ENCODE data around the gene XAGE3. TPM values are rescaled to one million over a fixed set of nuclear protein-coding genes. Genes with fewer than 3 reads are reported as not detected.

Gene XAGE3
- total RNA-seq, 4 donors from 2014 or later, result not detected

DNA sequence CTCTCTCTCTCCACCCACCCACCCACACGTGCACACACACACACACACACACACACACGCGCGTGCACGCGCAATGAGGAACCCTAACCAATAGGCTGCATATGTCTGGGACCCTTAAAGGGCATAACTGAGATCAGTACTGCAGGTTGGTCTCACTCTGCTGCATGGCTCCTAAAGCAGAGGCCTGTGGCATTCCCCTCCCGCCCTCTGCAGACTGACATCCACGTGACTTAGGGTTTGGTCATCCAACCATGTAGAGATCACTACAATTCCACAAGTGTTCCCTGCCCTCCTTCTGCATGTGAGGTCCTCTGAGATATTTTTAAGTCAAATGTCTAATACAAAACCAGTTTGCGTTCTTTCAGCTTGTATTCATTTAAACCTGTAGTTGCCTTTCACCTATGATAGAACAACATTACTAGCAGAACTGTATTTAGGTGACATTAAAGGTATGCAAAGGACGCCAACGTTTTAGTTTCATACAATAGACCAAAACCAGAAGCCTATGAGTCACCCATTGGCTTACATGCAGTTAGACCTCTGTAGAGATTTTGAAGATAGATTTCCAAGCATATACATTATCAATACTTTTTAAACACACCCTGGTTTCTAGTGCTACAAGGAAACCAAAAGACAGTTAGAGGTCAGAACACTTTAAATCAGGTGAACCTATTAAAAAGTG lies 46.7 kb downstream of the XAGE3 start:
- no peaks in the 10 kb centered on the region for H3K9me3 ChIP-seq
- no peaks in the 10 kb centered on the region for H3K27me3 ChIP-seq
- DNase-seq (ENCODE audit: extremely low spot score), result no peak
- no peaks in the 10 kb centered on the region for H3K36me3 ChIP-seq
- 77% methylated on average over 11 of the region's 11 CpGs for WGBS
- H3K4me1 ChIP-seq, result no peaks in the 10 kb centered on the region
- TF ChIP-seq CTCF (IDR thresholded peaks at IDR 0.05) (no peak), POLR2A (IDR thresholded peaks at IDR 0.05; ENCODE audit: low read depth) (no peak), EP300 (IDR thresholded peaks at IDR 0.05) (no peak), POLR2AphosphoS5 (IDR thresholded peaks at IDR 0.05) (no peak)
- no peak overlapping the region for H3K27ac ChIP-seq (replicated peaks in 1 of 4)
- H3K4me3 ChIP-seq, result no peak overlapping the region
- intact Hi-C loops (cut with DNase I), result no loop called here

- Histone ChIP-seq H3K4me3 (no peak overlapping the region), H3K27ac (replicated peaks in 1 of 4) (no peak overlapping the region), H3K4me1 (no peaks in the 10 kb centered on the region), H3K9me3 (no peaks in the 10 kb centered on the region), H3K27me3 (no peaks in the 10 kb centered on the region), H3K36me3 (no peaks in the 10 kb centered on the region)
- 78% methylated on average over 4 of the region's 4 CpGs for WGBS
- intact Hi-C loops (cut with DNase I), result no loop called here
- TF ChIP-seq POLR2A (IDR thresholded peaks at IDR 0.05; ENCODE audit: low read depth) (no peak), POLR2AphosphoS5 (IDR thresholded peaks at IDR 0.05) (no peak), EP300 (IDR thresholded peaks at IDR 0.05) (no peak), CTCF (IDR thresholded peaks at IDR 0.05) (no peak)
- no peak for DNase-seq (ENCODE audit: extremely low spot score)
Measured at GRCh38 chrX:52819788-52820187, 48.1 kb downstream of the XAGE3 start.

Other genes starting within 250 kb of the XAGE3 start
- not detected for gene SSX7, start 213.2 kb downstream of the XAGE3 start, total RNA-seq
- not detected for gene SSX2, start 160.9 kb downstream of the XAGE3 start, total RNA-seq
- not detected for gene SSX2B, start 116.8 kb downstream of the XAGE3 start, total RNA-seq
- gene SPANXN5, start 70.7 kb downstream of the XAGE3 start, total RNA-seq, result not detected
- gene XAGE5, start 56.8 kb downstream of the XAGE3 start, total RNA-seq, result not detected
- gene FAM156B, start 29.2 kb upstream of the XAGE3 start, total RNA-seq, result 10 to 100 TPM; 11.9 to 23.4 (median 14.9) TPM
- 10 to 100 TPM in 1 of 4 donors, 1 to 10 TPM in 3; 8.0 to 14.5 (median 8.8) TPM for gene FAM156A, start 90.4 kb upstream of the XAGE3 start, total RNA-seq
- 1 to 10 TPM in 1 of 4 donors, under 1 TPM in 3; 0.83 to 2.8 (median 0.90) TPM for gene GPR173, start 180.7 kb upstream of the XAGE3 start, total RNA-seq
- gene TSPYL2, start 214.3 kb upstream of the XAGE3 start, total RNA-seq, result 10 to 100 TPM; 65.9 to 98.8 (median 92.2) TPM
- gene KANTR, start 226.1 kb upstream of the XAGE3 start, total RNA-seq, result 10 to 100 TPM in 3 of 4 donors, 1 to 10 TPM in 1; 8.3 to 17.4 (median 14.2) TPM

Measured in esophagus muscularis mucosa (tissue), 4 donors.